OCI-LY3 (cell line): ENCODE data around the gene CA7.

Experiments
- H2AFZ ChIP-seq: fragments of 200-600, 300-600 bp; shearing (Covaris generic); 2 replicates; pipeline ENCODE4 v1.6.0; 2014; ENCODE audit warnings: antibody characterized with exemption, low read depth, low read length
- H3K27ac ChIP-seq: fragments of 200-600, 300-600 bp; sonication (generic); 2 replicates; pipeline ENCODE4 v1.5.1; 2014; ENCODE audit warnings: mild to moderate bottlenecking, low read length, moderate library complexity, mixed read lengths
- H3K27me3 ChIP-seq: fragments of 200-600, 300-600 bp; sonication (generic); 2 replicates; pipeline ENCODE4 v1.6.1; 2014; ENCODE audit warnings: low read depth, low read length, mixed read lengths
- H3K36me3 ChIP-seq: fragments of 200-600, 300-600 bp; sonication (generic); replicated peaks from 2 replicates; pipeline ENCODE3; 2014; ENCODE audit warnings: low read depth, low read length, mixed read lengths
- H3K4me1 ChIP-seq: fragments of 300-600, 200-600 bp; sonication (generic); 2 replicates; pipeline ENCODE4 v1.6.1; 2014; ENCODE audit warnings: low read length, mixed read lengths
- H3K4me2 ChIP-seq: fragments of 200-600, 300-600 bp; sonication (generic); 2 replicates; pipeline ENCODE4 v1.6.1; 2014; ENCODE audit warnings: low read length, mixed read lengths
- H3K4me3 ChIP-seq: fragments of 300-600, 200-600 bp; sonication (generic); 2 replicates; pipeline ENCODE4 v1.5.1; 2014; ENCODE audit warnings: antibody characterized with exemption, mild to moderate bottlenecking, low read length, moderate library complexity
- H3K79me2 ChIP-seq: fragments of 300-600, 200-600 bp; shearing (Covaris generic); 2 replicates; pipeline ENCODE4 v1.6.1; 2014; ENCODE audit warnings: mild to moderate bottlenecking, low read length, mixed read lengths
- H3K9ac ChIP-seq: fragments of 300-600, 200-600 bp; shearing (Covaris generic); 2 replicates; pipeline ENCODE4 v1.6.0; 2014; ENCODE audit warnings: mild to moderate bottlenecking, low read length, moderate library complexity
- H3K9me3 ChIP-seq: fragments of 200-600, 300-600 bp; shearing (Covaris generic); 2 replicates; pipeline ENCODE4 v1.6.1; 2014; ENCODE audit warnings: low read length, mixed read lengths; ENCODE audit not compliant: insufficient read depth
- H4K20me1 ChIP-seq: fragments of 200-600, 300-600 bp; sonication (generic); 2 replicates; pipeline ENCODE4 v1.6.1; 2016; ENCODE audit warnings: low read length, mixed read lengths; ENCODE audit not compliant: insufficient read depth
- EZH2phosphoT487 ChIP-seq: fragments of 200-600 bp; shearing (Covaris generic); IDR thresholded peaks from 2 replicates; pipeline ENCODE4 v1.6.1; 2018; ENCODE audit warnings: antibody characterized with exemption, mixed run types, low read depth
- TF ChIP-seq, protein P1 (sequence below): fragments of 200-600, 300-600 bp; sonication (generic); IDR thresholded peaks from 2 replicates; pipeline ENCODE4 v1.5.1; 2014; ENCODE audit warnings: antibody characterized with exemption, low read length, low read depth

CA7 gene

DNA sequence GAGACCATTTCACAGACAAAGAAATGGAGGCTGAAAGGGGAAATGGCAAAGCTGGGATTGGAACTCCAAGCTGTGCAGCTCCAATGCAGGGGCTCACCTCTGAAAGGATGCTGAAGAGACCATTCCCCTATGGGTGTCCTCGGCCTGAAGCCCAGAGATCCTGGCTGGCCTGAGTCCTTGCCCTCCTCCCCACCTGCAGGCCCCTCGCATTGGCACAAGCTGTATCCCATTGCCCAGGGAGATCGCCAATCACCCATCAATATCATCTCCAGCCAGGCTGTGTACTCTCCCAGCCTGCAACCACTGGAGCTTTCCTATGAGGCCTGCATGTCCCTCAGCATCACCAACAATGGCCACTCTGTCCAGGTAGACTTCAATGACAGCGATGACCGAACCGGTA, 2.6 kb downstream of the CA7 start:
- H3K36me3 ChIP-seq: no peaks in the 10 kb centered on the region
- H3K4me1 ChIP-seq: peaks cover 20% of the 10 kb centered on the region
- no peak for TF ChIP-seq EZH2phosphoT487
- TF ChIP-seq, protein P1, sequence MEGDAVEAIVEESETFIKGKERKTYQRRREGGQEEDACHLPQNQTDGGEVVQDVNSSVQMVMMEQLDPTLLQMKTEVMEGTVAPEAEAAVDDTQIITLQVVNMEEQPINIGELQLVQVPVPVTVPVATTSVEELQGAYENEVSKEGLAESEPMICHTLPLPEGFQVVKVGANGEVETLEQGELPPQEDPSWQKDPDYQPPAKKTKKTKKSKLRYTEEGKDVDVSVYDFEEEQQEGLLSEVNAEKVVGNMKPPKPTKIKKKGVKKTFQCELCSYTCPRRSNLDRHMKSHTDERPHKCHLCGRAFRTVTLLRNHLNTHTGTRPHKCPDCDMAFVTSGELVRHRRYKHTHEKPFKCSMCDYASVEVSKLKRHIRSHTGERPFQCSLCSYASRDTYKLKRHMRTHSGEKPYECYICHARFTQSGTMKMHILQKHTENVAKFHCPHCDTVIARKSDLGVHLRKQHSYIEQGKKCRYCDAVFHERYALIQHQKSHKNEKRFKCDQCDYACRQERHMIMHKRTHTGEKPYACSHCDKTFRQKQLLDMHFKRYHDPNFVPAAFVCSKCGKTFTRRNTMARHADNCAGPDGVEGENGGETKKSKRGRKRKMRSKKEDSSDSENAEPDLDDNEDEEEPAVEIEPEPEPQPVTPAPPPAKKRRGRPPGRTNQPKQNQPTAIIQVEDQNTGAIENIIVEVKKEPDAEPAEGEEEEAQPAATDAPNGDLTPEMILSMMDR: no peak
- no peaks in the 10 kb centered on the region for H3K79me2 ChIP-seq
- no peaks in the 10 kb centered on the region for H4K20me1 ChIP-seq
- H3K27me3 ChIP-seq: 0 out of 2 replicates have a peak, but pooled peaks cover 5% of the 10 kb centered on the region
- H3K4me2 ChIP-seq: no peak overlapping the region
- H2AFZ ChIP-seq: no peak overlapping the region
- no peak overlapping the region for H3K9ac ChIP-seq
- no peak overlapping the region for H3K4me3 ChIP-seq
- no peak overlapping the region for H3K27ac ChIP-seq
- no peaks in the 10 kb centered on the region for H3K9me3 ChIP-seq

- Histone ChIP-seq H3K4me2 (no peak overlapping the region), H3K9me3 (no peaks in the 10 kb centered on the region), H3K36me3 (no peaks in the 10 kb centered on the region), H3K27ac (no peak overlapping the region), H3K4me3 (no peak overlapping the region), H4K20me1 (no peaks in the 10 kb centered on the region), H3K27me3 (0 out of 2 replicates have a peak, but pooled peaks cover 5% of the 10 kb centered on the region), H3K4me1 (peaks cover 20% of the 10 kb centered on the region), H3K9ac (no peak overlapping the region), H3K79me2 (no peaks in the 10 kb centered on the region), H2AFZ (no peak overlapping the region)
- no peak for TF ChIP-seq EZH2phosphoT487
- TF ChIP-seq, protein P1: no peak
Measured at GRCh38 chr16:66847533-66848067, 3.4 kb downstream of the CA7 start.

- peaks cover 20% of the 10 kb centered on the region for H3K4me1 ChIP-seq
Measured at GRCh38 chr16:66848172-66848571, 4.0 kb downstream of the CA7 start.

DNA sequence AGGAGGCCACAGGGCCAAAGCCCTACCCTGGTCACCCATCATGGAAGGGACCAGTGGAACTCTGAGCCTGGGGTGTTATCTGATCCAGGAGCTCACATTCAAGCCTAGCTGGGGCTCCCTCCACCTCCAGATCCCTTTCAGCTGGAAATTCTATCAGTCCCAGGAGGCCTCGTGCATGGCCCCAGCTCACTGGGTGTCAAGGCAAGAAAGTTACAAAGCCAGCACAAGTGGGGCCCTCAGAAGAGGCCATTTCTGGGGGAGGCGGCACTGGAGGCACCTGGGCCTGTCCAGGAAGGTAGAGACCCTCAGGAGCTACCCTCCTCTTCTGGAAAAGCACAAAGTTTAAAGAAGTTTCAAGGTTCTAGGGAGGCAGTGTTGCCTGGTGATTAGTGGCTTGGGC, 4.8 kb downstream of the CA7 start:
- H4K20me1 ChIP-seq: no peaks in the 10 kb centered on the region
- H2AFZ ChIP-seq: no peak overlapping the region
- no peaks in the 10 kb centered on the region for H3K79me2 ChIP-seq
- no peaks in the 10 kb centered on the region for H3K36me3 ChIP-seq
- no peak overlapping the region for H3K4me3 ChIP-seq
- H3K9me3 ChIP-seq: no peaks in the 10 kb centered on the region
- H3K4me1 ChIP-seq: peaks cover 20% of the 10 kb centered on the region
- H3K27me3 ChIP-seq: 0 out of 2 replicates have a peak, but pooled peaks cover 8% of the 10 kb centered on the region
- TF ChIP-seq, protein P1: no peak
- no peak for TF ChIP-seq EZH2phosphoT487
- no peak overlapping the region for H3K27ac ChIP-seq
- no peak overlapping the region for H3K4me2 ChIP-seq
- H3K9ac ChIP-seq: no peak overlapping the region

More at GRCh38 chr16:66848172-66848571, 4.0 kb downstream of the CA7 start:
- no peak overlapping the region for H3K4me2 ChIP-seq
- no peaks in the 10 kb centered on the region for H3K9me3 ChIP-seq
- H3K4me3 ChIP-seq: no peak overlapping the region
- H3K9ac ChIP-seq: no peak overlapping the region
- TF ChIP-seq, protein P1: no peak
- no peak for TF ChIP-seq EZH2phosphoT487
- no peaks in the 10 kb centered on the region for H3K79me2 ChIP-seq
- H2AFZ ChIP-seq: no peak overlapping the region
- 0 out of 2 replicates have a peak, but pooled peaks cover 8% of the 10 kb centered on the region for H3K27me3 ChIP-seq
- no peaks in the 10 kb centered on the region for H4K20me1 ChIP-seq
- no peak overlapping the region for H3K27ac ChIP-seq
- no peaks in the 10 kb centered on the region for H3K36me3 ChIP-seq
